Measurements from ENCODE around the gene DNAH14.

DNAH14 gene

DNA sequence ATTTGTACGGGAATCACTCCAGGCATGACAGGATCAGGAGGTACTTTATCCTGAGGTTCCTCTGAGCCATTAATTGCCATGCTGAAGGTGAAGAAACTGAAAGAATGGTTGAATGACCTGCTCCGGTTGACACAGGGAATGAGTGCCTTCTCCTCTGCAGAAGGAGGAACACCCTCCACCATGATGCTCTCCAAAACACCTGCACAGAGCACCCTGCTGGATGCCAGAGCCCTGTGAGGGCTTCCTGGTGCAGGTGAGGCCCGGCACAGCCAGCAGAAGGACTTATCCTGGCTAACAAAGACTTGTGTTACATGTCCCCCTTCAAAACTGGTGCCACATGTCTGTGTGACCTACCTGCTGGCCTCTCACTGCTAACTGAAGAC, 512.6 kb downstream of the DNAH14 start:
- H3K4me1 ChIP-seq (ENCODE audit: low read depth, poor library complexity, severe bottlenecking) = peaks cover 21% of the 10 kb centered on the region
- H3K9ac ChIP-seq = no peak overlapping the region; the same call in 1 of the 2 replicates
- H2AFZ ChIP-seq (ENCODE audit: low read depth) = peak overlapping the region; percentile 27; the same call in 1 of the 2 replicates

DNA sequence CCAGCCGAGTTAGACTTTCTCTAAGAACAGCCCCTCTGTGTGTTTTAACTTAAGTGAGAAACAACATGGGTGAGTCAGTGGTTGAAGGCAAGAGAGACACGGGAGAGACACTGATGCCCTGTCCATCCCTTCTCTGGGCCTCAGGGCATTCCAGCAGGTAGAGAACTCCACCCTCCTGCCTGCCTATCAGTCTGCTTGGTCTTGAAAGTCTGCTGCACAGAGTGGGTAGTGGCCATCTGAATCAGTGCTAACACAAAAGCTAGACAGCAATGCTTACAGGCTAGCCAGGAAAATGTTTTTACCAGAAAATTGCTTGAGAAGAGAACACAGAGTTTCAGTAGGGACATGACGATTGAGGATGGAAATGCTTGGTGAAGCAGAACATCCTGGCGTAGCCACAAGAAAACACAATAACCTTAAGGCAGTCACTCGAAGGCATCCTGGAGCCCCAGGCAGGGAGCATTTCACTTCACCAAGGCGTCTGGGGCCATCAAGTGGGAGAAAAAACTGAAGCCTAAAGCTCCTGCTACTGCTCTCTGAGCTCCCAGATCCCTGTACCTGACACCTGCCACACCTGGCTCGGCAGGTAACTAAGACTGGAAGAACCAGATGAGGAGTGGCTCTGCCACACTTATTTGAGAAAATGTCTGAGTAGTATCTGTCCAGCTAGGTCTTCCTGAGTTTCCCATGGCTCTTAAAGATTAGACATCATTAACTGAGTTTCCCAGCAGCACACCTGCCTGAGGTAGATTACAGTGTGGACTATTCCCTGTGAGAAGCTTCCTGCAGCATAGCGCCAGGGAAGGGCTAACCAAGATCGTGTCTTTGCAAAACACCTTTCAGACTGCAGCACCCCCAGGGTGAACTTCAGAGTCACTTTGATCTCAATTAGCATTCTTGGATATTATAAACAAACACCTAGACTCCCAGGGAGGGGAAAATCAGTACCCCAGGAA, 516.4 kb downstream of the DNAH14 start:
- H3K4me3 ChIP-seq (IDR thresholded peaks at IDR 0.05; ENCODE audit: insufficient read depth, low read depth, low read length) = no peak overlapping the region
- H3K79me2 ChIP-seq (ENCODE audit: insufficient read depth, low read depth) = no peaks in the 10 kb centered on the region
- H3K4me1 ChIP-seq (ENCODE audit: low read depth, poor library complexity, severe bottlenecking) = peaks cover 21% of the 10 kb centered on the region
- no peaks in the 10 kb centered on the region for H4K20me1 ChIP-seq (ENCODE audit: insufficient read depth)
- no peak overlapping the region for H3K4me2 ChIP-seq
- H3K27me3 ChIP-seq (ENCODE audit: insufficient read depth, low read depth) = no peaks in the 10 kb centered on the region
- TF ChIP-seq, protein P1, sequence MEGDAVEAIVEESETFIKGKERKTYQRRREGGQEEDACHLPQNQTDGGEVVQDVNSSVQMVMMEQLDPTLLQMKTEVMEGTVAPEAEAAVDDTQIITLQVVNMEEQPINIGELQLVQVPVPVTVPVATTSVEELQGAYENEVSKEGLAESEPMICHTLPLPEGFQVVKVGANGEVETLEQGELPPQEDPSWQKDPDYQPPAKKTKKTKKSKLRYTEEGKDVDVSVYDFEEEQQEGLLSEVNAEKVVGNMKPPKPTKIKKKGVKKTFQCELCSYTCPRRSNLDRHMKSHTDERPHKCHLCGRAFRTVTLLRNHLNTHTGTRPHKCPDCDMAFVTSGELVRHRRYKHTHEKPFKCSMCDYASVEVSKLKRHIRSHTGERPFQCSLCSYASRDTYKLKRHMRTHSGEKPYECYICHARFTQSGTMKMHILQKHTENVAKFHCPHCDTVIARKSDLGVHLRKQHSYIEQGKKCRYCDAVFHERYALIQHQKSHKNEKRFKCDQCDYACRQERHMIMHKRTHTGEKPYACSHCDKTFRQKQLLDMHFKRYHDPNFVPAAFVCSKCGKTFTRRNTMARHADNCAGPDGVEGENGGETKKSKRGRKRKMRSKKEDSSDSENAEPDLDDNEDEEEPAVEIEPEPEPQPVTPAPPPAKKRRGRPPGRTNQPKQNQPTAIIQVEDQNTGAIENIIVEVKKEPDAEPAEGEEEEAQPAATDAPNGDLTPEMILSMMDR (conservative IDR thresholded peaks at IDR 0.05; ENCODE audit: low read depth, low read length) = no peak
- no peak overlapping the region for H2AFZ ChIP-seq (ENCODE audit: low read depth)
- H3K9ac ChIP-seq = no peak overlapping the region
- H3K27ac ChIP-seq = no peak overlapping the region
- H3K36me3 ChIP-seq (ENCODE audit: insufficient read depth) = no peaks in the 10 kb centered on the region

More for the DNA sequence above, 512.6 kb downstream of the DNAH14 start:
- H3K4me2 ChIP-seq = peak overlapping the region; percentile 36
- H4K20me1 ChIP-seq (ENCODE audit: insufficient read depth) = no peaks in the 10 kb centered on the region
- H3K27me3 ChIP-seq (ENCODE audit: insufficient read depth, low read depth) = no peaks in the 10 kb centered on the region
- peak overlapping the region; percentile 26; the same call in 1 of the 2 replicates for H3K27ac ChIP-seq
- TF ChIP-seq, protein P1 (conservative IDR thresholded peaks at IDR 0.05; ENCODE audit: low read depth, low read length) = no peak
- no peak overlapping the region for H3K4me3 ChIP-seq (IDR thresholded peaks at IDR 0.05; ENCODE audit: insufficient read depth, low read depth, low read length)
- no peaks in the 10 kb centered on the region for H3K79me2 ChIP-seq (ENCODE audit: insufficient read depth, low read depth)
- H3K36me3 ChIP-seq (ENCODE audit: insufficient read depth) = no peaks in the 10 kb centered on the region

DNA sequence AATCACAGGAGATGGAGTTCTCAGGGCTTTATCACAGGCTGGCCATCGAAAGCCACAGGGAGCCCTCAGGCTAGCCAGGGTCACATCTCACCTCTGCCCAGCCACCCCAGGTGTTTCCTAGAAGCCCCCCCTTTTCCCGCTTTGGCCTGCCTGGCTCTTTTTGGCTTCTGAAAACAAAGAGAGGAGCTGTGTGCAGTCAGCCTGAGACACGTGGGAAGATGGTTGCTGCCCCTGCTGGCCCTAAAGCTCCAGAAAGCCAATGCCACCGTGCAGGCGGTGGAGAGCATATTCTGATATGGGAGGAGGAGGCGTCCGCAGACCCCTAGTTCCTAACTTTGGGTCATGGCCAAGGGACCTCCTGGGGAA, 517.1 kb downstream of the DNAH14 start:
- no peaks in the 10 kb centered on the region for H3K36me3 ChIP-seq (ENCODE audit: insufficient read depth)
- H3K9ac ChIP-seq = no peak overlapping the region
- H4K20me1 ChIP-seq (ENCODE audit: insufficient read depth) = no peaks in the 10 kb centered on the region
- no peaks in the 10 kb centered on the region for H3K79me2 ChIP-seq (ENCODE audit: insufficient read depth, low read depth)
- H3K4me1 ChIP-seq (ENCODE audit: low read depth, poor library complexity, severe bottlenecking) = peaks cover 18% of the 10 kb centered on the region
- H3K4me2 ChIP-seq = no peak overlapping the region
- H3K4me3 ChIP-seq (IDR thresholded peaks at IDR 0.05; ENCODE audit: insufficient read depth, low read depth, low read length) = no peak overlapping the region
- H2AFZ ChIP-seq (ENCODE audit: low read depth) = no peak overlapping the region
- no peaks in the 10 kb centered on the region for H3K27me3 ChIP-seq (ENCODE audit: insufficient read depth, low read depth)
- TF ChIP-seq, protein P1 (conservative IDR thresholded peaks at IDR 0.05; ENCODE audit: low read depth, low read length) = no peak
- H3K27ac ChIP-seq = no peak overlapping the region

DNA sequence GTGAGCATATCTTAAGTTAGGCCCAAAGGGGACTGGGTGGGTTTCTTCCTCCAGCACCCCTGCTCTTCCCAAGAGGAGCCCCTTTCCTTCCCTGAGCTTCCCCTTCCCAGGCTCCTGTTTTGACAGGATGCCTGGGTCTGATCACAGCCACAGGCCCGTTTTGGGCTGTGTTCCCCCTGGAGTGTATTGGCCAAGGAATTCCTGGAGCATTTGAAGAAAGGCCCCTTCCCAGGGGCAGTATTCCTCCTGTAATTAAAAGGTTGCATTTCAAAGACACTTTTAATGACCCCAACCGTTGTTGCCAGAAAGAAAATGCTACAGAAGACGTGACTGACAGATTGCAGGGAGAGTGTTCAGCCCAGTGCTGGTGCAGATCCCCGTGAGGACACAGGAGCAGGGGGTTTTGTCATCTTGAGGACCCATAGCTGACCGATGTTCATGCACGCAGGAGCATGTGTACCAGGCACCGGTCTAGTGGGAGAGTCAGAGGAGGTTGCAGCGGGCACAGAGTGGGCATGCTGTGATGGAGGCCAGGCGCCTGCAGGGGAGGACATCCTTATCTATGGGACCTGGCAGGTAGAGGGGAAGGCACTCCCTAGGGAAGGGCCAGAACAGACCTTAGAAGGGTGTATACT, 517.6 kb downstream of the DNAH14 start:
- Histone ChIP-seq H3K27me3 (ENCODE audit: insufficient read depth, low read depth) (no peaks in the 10 kb centered on the region), H3K27ac (no peak overlapping the region), H3K36me3 (ENCODE audit: insufficient read depth) (no peaks in the 10 kb centered on the region), H3K79me2 (ENCODE audit: insufficient read depth, low read depth) (no peaks in the 10 kb centered on the region), H3K4me3 (IDR thresholded peaks at IDR 0.05; ENCODE audit: insufficient read depth, low read depth, low read length) (no peak overlapping the region), H4K20me1 (ENCODE audit: insufficient read depth) (no peaks in the 10 kb centered on the region), H3K4me1 (ENCODE audit: low read depth, poor library complexity, severe bottlenecking) (peaks cover 12% of the 10 kb centered on the region), H3K4me2 (no peak overlapping the region), H3K9ac (no peak overlapping the region), H2AFZ (ENCODE audit: low read depth) (no peak overlapping the region)
- TF ChIP-seq, protein P1 (conservative IDR thresholded peaks at IDR 0.05; ENCODE audit: low read depth, low read length) = no peak
